ENCODE measurements around the gene EFCAB9. TPM values are rescaled to one million over a fixed set of nuclear protein-coding genes. Genes with fewer than 3 reads are reported as not detected.

The EFCAB9 gene
- total and polyA plus RNA-seq, 2 of the 8 experiments (the other 6 are each of a cell fraction or from before 2014, with no cell fraction given), result not detected

GRCh38 chr5:172235132-172235780, 41.3 kb downstream of the EFCAB9 start:
- no peak for TF ChIP-seq CHD1 (IDR thresholded peaks at IDR 0.05; ENCODE audit: low read depth, low read length)
- no peak for TF ChIP-seq CTBP2 (IDR thresholded peaks at IDR 0.05; ENCODE audit: borderline replicate concordance, insufficient read depth, insufficient read length, low read length)
- TF ChIP-seq RFX5 (IDR thresholded peaks at IDR 0.05; ENCODE audit: borderline replicate concordance, low read depth, low read length), result no peak
- TF ChIP-seq EGR1 (IDR thresholded peaks at IDR 0.05; ENCODE audit: borderline replicate concordance, low read depth, low read length), result no peak
- TF ChIP-seq KDM4A (IDR thresholded peaks at IDR 0.05; ENCODE audit: low read depth, low read length, severe bottlenecking), result no peak
- no peak for TF ChIP-seq ZNF274 (IDR thresholded peaks at IDR 0.05; ENCODE audit: borderline replicate concordance, extremely low read depth, low read length)
- TF ChIP-seq, protein P1, sequence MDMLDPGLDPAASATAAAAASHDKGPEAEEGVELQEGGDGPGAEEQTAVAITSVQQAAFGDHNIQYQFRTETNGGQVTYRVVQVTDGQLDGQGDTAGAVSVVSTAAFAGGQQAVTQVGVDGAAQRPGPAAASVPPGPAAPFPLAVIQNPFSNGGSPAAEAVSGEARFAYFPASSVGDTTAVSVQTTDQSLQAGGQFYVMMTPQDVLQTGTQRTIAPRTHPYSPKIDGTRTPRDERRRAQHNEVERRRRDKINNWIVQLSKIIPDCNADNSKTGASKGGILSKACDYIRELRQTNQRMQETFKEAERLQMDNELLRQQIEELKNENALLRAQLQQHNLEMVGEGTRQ (IDR thresholded peaks at IDR 0.05; ENCODE audit: low read length), result no peak
- no peak for TF ChIP-seq SP2 (IDR thresholded peaks at IDR 0.05; ENCODE audit: low read length)
- no peak for TF ChIP-seq POLR2A (IDR thresholded peaks at IDR 0.05; ENCODE audit: control extremely low read depth in 1 of 2, low read depth in 2 of 2, low read length in 2 of 2)
- peaks cover 3 to 11% of the 10 kb centered on the region in 2 experiments for H4K20me1 ChIP-seq (replicated peaks in 1 of 2; ENCODE audit: control insufficient read depth in 1 of 2, insufficient read depth in 2 of 2, low read length in 2 of 2)
- no peak for FAIRE-seq

More at GRCh38 chr5:172235132-172235780, 41.3 kb downstream of the EFCAB9 start:
- no peaks in the 10 kb centered on the region for H3K23me2 ChIP-seq (ENCODE audit: low read depth, low read length)
- H2BK20ac ChIP-seq (ENCODE audit: low read length), result no peak overlapping the region
- H2BK5ac ChIP-seq (ENCODE audit: low read depth, low read length), result no peak overlapping the region
- no peaks in the 10 kb centered on the region for H3K79me1 ChIP-seq (ENCODE audit: low read depth, low read length)
- H3K4me2 ChIP-seq (ENCODE audit: insufficient read depth in 1 of 2, low read depth in 2 of 2, low read length in 2 of 2), result no peak overlapping the region
- H3K4me3 ChIP-seq (ENCODE audit: extremely low read depth in 1 of 4, insufficient read depth in 2 of 4, low read depth in 3 of 4, low read length in 4 of 4), result no peak overlapping the region
- no peak overlapping the region for H4K91ac ChIP-seq (replicated peaks; ENCODE audit: insufficient read length, low read length)
- no peaks in the 10 kb centered on the region for H3K9me3 ChIP-seq (ENCODE audit: insufficient read depth in 2 of 2, low read depth in 1 of 2, low read length in 1 of 2)
- no peaks in the 10 kb centered on the region; a peak in 1 of 7 replicates for H3K4me1 ChIP-seq (replicated peaks in 1 of 4; ENCODE audit: control insufficient read depth in 3 of 4, insufficient read depth in 4 of 4, low read length in 3 of 4)
- no peak overlapping the region for H2AK5ac ChIP-seq (ENCODE audit: low read depth, low read length)
- H3K4ac ChIP-seq (replicated peaks; ENCODE audit: insufficient read length, low read depth, low read length), result no peak overlapping the region
- H2BK120ac ChIP-seq (replicated peaks; ENCODE audit: low read depth, low read length), result no peak overlapping the region
- POLR2A ChIA-PET (ENCODE audit: partially characterized antibody), result no interaction called here
- no peak overlapping the region for H3K18ac ChIP-seq (ENCODE audit: extremely low read depth, low read length)
- H3K36me3 ChIP-seq (ENCODE audit: control insufficient read depth in 2 of 4, insufficient read depth in 4 of 4, low read length in 3 of 4), result peaks cover 2 to 26% (median 11%) of the 10 kb centered on the region in 4 experiments; a peak in 6 of 8 replicates
- H3K27ac ChIP-seq (ENCODE audit: low read depth, low read length), result no peak overlapping the region
- H3K27me3 ChIP-seq (replicated peaks in 1 of 4; ENCODE audit: control insufficient read depth in 3 of 4, extremely low read depth in 1 of 4, insufficient read depth in 3 of 4, low read length in 3 of 4), result no peaks in the 10 kb centered on the region
- H3K56ac ChIP-seq (replicated peaks; ENCODE audit: insufficient read length, low read depth, low read length), result no peak overlapping the region
- no peak overlapping the region for H3K14ac ChIP-seq (ENCODE audit: insufficient read length)
- peaks cover 0 to 47% of the 10 kb centered on the region in 2 experiments; a peak in 2 of 4 replicates for H3K79me2 ChIP-seq (ENCODE audit: control insufficient read depth in 1 of 2, insufficient read depth in 2 of 2, low read length in 2 of 2)
- no peak overlapping the region for H2BK12ac ChIP-seq (ENCODE audit: low read depth, low read length)
- WGBS, 2 experiments (ENCODE audit: extremely low coverage in 1 of 2, insufficient coverage in 1 of 2, insufficient read length in 1 of 2, insufficient replicate concordance in 2 of 2, low coverage in 1 of 2, low lambda C conversion rate in 2 of 2, missing lambda C conversion rate in 1 of 2), result 68% methylated on average over 4 of the region's 4 CpGs; no CpG with 5 or more reads in 1 of the 2 experiments
- H2BK15ac ChIP-seq (ENCODE audit: low read length), result no peak overlapping the region
- CTCF ChIA-PET (ENCODE audit: partially characterized antibody), result interaction anchor here (0.9 to 1.0 kb wide), 2 partner anchors 43 to 199 kb away, joined by 3 to 4 read pairs; no protein-coding TSS in a partner anchor
- no peak for DNase-seq (ENCODE audit: low read depth in 1 of 2, low spot score in 2 of 2)
- no peak overlapping the region for H4K5ac ChIP-seq (ENCODE audit: insufficient read length, low read depth, low read length)
- no peak overlapping the region for H4K8ac ChIP-seq (ENCODE audit: extremely low read depth, insufficient read depth, low read length)
- no peak overlapping the region for H3K23ac ChIP-seq (ENCODE audit: insufficient read length)
- no peak overlapping the region for H3K9ac ChIP-seq (replicated peaks in 1 of 4; ENCODE audit: extremely low read depth in 1 of 4, low read depth in 3 of 4, low read length in 3 of 4)
- H2AFZ ChIP-seq (ENCODE audit: low read length), result no peak overlapping the region

Measured in H1 (cell line).